Measurements from ENCODE around the gene S100A8.

Gene S100A8

DNA sequence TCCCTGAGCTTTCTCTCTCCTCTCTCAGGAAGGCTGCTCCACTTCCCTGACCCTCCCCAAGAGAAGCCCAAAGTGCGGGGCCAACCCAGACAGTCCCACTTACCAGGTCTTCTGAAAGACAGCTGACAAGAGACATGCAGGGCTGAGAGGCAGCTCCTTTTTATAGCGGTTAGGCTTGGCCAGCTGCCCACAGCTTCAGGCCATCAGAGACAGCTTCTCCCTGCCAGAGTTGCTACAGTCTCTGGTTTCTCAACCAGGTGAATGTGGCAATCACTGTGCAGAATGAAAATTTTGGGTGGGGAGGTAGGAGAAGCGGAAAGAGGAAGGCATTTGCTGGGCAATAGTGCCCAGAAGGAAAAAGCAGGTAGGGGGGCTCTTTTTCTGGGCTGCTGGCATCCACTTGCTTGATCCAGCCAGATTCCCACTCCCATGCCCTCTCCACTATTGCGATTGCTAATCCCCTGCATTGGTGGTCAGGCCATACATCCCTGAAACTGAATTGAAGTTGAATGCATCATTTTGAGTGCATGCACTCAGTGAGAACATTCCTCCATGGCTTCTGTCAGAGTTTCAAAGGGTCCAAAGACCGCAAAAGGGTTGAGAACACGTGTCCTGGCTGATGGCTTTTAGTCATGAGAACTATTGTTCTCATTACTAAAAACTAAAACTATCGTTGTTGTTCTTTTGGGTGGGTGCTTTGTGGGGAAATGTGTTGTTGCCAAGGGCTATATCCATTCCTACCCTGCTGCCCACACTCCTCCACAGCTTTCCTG is at the start of gene S100A8:
TSS of gene S100A8 (minus strand) at position 136 of the 773 bp plus-strand sequence. CDS start 538 bp downstream, outside the sequence.
- no peak for DNase-seq (ENCODE audit: low spot score)
- TF ChIP-seq, protein P1, sequence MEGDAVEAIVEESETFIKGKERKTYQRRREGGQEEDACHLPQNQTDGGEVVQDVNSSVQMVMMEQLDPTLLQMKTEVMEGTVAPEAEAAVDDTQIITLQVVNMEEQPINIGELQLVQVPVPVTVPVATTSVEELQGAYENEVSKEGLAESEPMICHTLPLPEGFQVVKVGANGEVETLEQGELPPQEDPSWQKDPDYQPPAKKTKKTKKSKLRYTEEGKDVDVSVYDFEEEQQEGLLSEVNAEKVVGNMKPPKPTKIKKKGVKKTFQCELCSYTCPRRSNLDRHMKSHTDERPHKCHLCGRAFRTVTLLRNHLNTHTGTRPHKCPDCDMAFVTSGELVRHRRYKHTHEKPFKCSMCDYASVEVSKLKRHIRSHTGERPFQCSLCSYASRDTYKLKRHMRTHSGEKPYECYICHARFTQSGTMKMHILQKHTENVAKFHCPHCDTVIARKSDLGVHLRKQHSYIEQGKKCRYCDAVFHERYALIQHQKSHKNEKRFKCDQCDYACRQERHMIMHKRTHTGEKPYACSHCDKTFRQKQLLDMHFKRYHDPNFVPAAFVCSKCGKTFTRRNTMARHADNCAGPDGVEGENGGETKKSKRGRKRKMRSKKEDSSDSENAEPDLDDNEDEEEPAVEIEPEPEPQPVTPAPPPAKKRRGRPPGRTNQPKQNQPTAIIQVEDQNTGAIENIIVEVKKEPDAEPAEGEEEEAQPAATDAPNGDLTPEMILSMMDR (IDR thresholded peaks at IDR 0.05; ENCODE audit: extremely low read depth, insufficient read depth, missing control alignments): no peak
- in situ Hi-C loops (cut with MboI; ENCODE audit: low pct_unique_long_range_greater_than_20kb, low sequenced_read_pairs, unreplicated experiment): no loop called here

DNA sequence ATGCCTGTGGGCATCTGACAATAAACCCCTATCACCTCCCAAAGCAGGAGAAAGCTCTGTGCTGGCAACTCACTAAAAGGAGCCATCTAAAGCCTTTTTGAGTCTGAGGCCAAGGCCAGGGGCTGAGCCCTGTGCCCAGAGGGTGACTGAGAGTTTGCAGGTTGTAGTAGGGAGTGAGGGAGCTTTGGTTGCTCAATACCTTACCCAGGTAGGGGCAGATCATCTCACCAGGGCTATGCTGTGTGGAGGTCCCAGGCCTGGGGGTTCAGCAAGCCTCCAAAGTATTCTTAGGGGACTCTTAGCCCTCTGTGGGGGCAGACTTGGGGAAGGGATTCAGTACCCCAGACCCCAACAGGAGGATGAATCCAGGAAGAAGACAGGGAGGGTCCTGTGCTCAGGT is 48.4 kb upstream of the S100A8 start:
- TF ChIP-seq, protein P1 (IDR thresholded peaks at IDR 0.05; ENCODE audit: extremely low read depth, insufficient read depth, missing control alignments): no peak
- no peak for DNase-seq (ENCODE audit: low spot score)
- in situ Hi-C loops (cut with MboI; ENCODE audit: low pct_unique_long_range_greater_than_20kb, low sequenced_read_pairs, unreplicated experiment): no loop called here

DNA sequence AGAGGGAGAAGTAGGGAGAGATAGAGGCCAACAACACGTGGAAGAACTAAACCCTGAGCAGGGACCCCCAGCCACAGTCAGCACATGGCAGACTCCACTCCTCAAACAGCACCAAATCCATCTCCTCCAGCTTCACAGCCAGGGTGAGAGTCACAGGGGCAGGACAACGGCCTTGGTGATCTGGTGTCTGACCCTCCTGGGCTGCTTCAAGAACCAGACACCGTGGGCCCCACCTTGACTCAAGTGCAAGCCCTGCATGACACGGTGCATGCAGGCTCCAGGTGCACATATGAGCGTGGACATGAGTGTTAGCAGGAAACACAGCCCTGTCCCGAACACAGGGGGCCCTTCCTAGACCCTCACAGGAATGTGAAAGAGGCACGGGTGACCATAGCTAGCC is 47.7 kb upstream of the S100A8 start:
- in situ Hi-C loops (cut with MboI; ENCODE audit: low pct_unique_long_range_greater_than_20kb, low sequenced_read_pairs, unreplicated experiment): no loop called here

DNA sequence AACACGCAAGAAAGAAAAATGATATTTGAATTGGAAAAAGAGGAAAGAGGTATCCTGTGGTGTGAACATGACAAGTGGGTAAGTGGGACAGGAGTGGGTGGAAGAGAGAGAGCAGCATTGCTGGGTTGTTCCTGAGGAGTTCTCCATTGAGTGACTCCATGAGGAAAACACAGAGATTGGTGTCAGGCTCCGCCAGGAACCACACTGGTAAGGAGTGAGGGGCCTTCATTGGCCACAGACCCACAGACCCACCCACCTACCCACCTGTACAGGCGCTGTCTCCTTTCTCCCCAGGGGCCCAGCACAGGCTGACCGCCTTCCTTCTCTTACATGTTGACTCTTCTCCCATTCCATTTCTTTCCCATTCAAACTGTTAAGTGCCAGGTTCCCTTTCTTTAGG is 46.4 kb upstream of the S100A8 start:
- in situ Hi-C loops (cut with MboI; ENCODE audit: low pct_unique_long_range_greater_than_20kb, low sequenced_read_pairs, unreplicated experiment): no loop called here
- TF ChIP-seq, protein P1 (IDR thresholded peaks at IDR 0.05; ENCODE audit: extremely low read depth, insufficient read depth, missing control alignments): no peak
- DNase-seq (ENCODE audit: low spot score): no peak

More for the DNA sequence above, 47.7 kb upstream of the S100A8 start:
- TF ChIP-seq, protein P1 (IDR thresholded peaks at IDR 0.05; ENCODE audit: extremely low read depth, insufficient read depth, missing control alignments): no peak
- DNase-seq (ENCODE audit: low spot score): no peak

DNA sequence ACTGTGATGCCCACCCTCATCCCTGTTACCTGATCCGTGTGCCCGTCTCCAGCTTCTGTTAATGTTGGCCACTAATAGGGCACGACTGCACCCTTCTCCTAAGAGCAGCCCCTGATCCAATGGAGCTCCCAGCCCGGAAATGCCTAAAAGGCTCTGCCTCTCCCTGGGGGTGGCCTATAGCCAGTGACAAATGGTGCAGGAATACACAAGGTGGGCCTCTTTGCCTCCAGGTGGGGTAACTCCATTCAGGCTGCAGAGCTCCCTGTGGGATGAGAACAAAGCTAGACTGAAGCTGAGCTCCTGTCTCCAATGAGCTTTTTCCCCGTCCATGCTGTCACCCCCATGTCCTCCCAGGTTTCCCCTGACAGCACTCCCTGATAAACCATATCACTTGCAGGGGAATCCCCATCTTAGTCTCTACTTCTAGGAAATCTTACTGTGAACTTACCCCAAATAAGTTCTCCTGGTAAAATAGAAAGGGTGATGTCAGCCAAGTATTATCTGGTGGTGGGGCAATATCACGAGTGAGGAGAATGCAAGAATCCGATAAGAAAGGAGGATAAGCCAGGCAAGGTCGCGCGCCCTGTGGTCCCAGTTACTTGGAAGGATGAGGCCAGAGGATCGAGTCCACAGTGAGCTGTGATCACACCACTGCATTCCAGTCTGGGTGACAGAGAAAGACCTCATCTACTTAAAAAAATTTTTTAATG is 44.0 kb upstream of the S100A8 start:
- no peak for DNase-seq (ENCODE audit: low spot score)
- in situ Hi-C loops (cut with MboI; ENCODE audit: low pct_unique_long_range_greater_than_20kb, low sequenced_read_pairs, unreplicated experiment): no loop called here
- TF ChIP-seq, protein P1 (IDR thresholded peaks at IDR 0.05; ENCODE audit: extremely low read depth, insufficient read depth, missing control alignments): no peak

DNA sequence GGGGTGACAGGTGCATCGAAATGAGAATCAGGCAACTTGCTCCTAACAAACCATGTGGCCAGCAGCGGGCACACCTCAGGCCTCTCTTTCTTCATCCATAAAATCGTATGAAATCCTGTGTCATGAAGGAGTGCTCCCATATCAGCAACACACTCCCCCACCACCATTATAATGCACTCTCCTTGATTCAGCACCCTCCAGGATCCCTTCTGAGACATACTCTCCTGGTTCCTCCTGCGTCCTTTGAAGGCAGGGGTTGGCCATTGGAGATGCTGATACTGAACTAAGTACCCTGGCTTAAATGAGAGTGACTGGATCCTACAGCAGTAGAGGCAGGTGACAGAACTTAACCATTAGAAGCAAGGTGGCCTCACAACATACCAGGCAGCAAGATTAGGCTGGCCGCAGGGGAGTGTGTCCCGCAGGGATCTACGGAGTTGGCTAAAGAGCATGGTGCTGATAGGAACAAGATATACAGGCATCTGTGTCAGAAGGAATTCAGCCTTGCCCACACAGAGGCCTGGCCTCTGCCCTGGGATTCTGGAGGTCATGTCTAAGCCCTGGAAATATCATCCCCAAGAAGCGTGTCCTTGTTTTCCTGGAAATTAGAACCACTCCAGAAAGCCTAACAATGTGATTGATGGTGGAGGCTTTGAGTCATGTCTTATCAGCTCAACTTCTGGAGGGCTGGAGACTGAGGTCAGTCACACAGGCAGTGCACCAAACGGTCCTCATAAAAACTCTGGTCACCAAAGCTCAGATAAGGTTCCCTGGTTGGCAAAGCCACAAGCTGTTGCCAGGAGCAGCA is 42.2 kb upstream of the S100A8 start:
- in situ Hi-C loops (cut with MboI; ENCODE audit: low pct_unique_long_range_greater_than_20kb, low sequenced_read_pairs, unreplicated experiment): no loop called here
- no peak for DNase-seq (ENCODE audit: low spot score)
- TF ChIP-seq, protein P1 (IDR thresholded peaks at IDR 0.05; ENCODE audit: extremely low read depth, insufficient read depth, missing control alignments): no peak
